Activated CD4-positive, alpha-beta T cell treated with anti-CD3 and anti-CD28 coated beads for 36 hours (primary cell): ENCODE data around the gene CYTIP. TPM values are rescaled to one million over a fixed set of nuclear protein-coding genes. Genes with fewer than 3 reads are reported as not detected.
A peak's percentile ranks its signal among the peaks of the same experiment; 100 is the strongest.

ENCODE experiments used
- ATAC-seq: fragments of 200-7000 bp; cut with Tn5 transposase; one replicate; pipeline ENCODE4 v1.10.0; 2021; ENCODE audit warnings: mild to moderate bottlenecking, moderate library complexity
- CTCF ChIA-PET: fragments of 350-600 bp; sonication (Branson Sonifier 250); formaldehyde crosslinking; loops from one replicate; lab custom pipeline; 2021; ENCODE audit warnings: antibody characterized with exemption; lab: Charles Lee
- POLR2A ChIA-PET: fragments of 350-600 bp; sonication (Branson Sonifier 250); formaldehyde crosslinking; loops from one replicate; lab custom pipeline; 2021; ENCODE audit warnings: antibody characterized with exemption, inconsistent platforms; lab: Charles Lee
- DNase-seq: peaks from one replicate; pipeline ENCODE4 v3.0.0-alpha.2; 2020
- H3K27ac Mint-ChIP-seq: one replicate; pipeline ENCODE4 v1.8.0; 2021; ENCODE audit warnings: mixed read lengths
- H3K27me3 Mint-ChIP-seq: one replicate; pipeline ENCODE4 v1.8.0; 2021; ENCODE audit warnings: mixed read lengths
- H3K36me3 Mint-ChIP-seq: one replicate; pipeline ENCODE4 v1.8.0; 2021; ENCODE audit warnings: low read depth, mixed read lengths
- H3K4me1 Mint-ChIP-seq: one replicate; pipeline ENCODE4 v1.8.0; 2021; ENCODE audit warnings: mixed read lengths
- H3K4me3 Mint-ChIP-seq: one replicate; pipeline ENCODE4 v1.8.0; 2021; ENCODE audit warnings: mild to moderate bottlenecking, moderate library complexity, mixed read lengths
- H3K9me3 Mint-ChIP-seq: one replicate; pipeline ENCODE4 v1.8.0; 2021; ENCODE audit warnings: low read depth, mixed read lengths
- intact Hi-C, 2 experiments: fragments of 100-400 bp; cut with DNase I in 1 of 2; cut with micrococcal nuclease in 1 of 2; formaldehyde crosslinking; loops; one replicate each; pipeline versions ENCODE4 v1.14.2 to v1.15.1; 2022 to 2024; cut with DNase I, micrococcal nuclease
- total RNA-seq, 2 experiments: library from RNA; stranded (reverse); gene quantifications; one replicate each; pipeline ENCODE4 v1.2.3, GENCODE V29; 2021

Gene CYTIP
- total RNA-seq: 100 to 1,000 TPM; 470 to 536 TPM

GRCh38 chr2:157443795-157444640 lies at the start of gene CYTIP:
Gene CYTIP, minus strand, starts transcription at chr2:157444089. Its CDS starts 69 bp downstream, at chr2:157444020.
- peak; percentile 82 for DNase-seq
- ChIA-PET CTCF (interaction anchor here (0.6 to 2.4 kb wide), 22 partner anchors 10 to 141 kb away, joined by 3 to 11 read pairs (median 4); no protein-coding TSS in a partner anchor), POLR2A (interaction anchor here (0.8 to 2.1 kb wide), 17 partner anchors 10 to 1110 kb away, joined by 3 to 22 read pairs (median 6); no protein-coding TSS in a partner anchor)
- Mint-ChIP-seq H3K9me3 (no peaks in the 10 kb centered on the region), H3K4me1 (peaks cover 40% of the 10 kb centered on the region), H3K27me3 (no peaks in the 10 kb centered on the region), H3K27ac (peak within 1 kb of the TSS; percentile 95), H3K4me3 (peak within 1 kb of the TSS; percentile 93), H3K36me3 (peaks cover 67% of the 10 kb centered on the region)
- intact Hi-C loops: loop anchor here (1.0 to 10.0 kb wide), 8 partner anchors 20 to 1109 kb away; partner anchors contain the start of genes ACVR1C (in 1 of the 2) and NR4A2 (in 1 of the 2)
- ATAC-seq: peak; percentile 44

DNA sequence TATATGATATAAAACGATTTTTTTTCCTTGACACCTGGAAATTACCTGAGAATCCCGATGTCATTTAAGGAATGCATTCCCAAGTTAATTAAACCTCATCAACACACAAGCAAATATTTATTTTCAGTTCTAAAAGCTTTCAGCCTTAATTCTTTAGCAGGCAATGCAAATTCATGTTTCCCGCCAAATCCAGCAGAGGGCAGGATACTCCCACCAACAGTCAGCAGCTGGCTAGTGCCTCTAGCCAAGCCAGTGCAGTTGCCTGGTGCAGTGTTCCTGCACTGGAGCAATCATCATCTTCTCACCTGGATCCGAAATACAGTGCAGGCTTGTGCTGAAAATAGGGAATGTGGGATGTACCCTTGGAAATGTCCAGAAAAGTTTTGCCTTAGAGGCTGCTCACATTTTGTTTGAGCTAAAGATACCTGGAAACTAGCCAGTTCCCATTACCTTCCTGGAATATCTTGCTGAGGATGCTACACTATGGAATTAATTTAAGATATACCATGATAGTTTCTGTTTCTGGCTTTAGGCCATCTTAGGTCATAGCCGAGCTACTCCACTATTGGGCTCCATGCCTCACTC lies 48.4 kb upstream of the CYTIP start:
- H3K27ac Mint-ChIP-seq: no peak overlapping the region
- peaks cover 68% of the 10 kb centered on the region for H3K4me1 Mint-ChIP-seq
- ChIA-PET CTCF (interaction anchor here (0.6 to 5.2 kb wide), 41 partner anchors 10 to 532 kb away, joined by 3 to 44 read pairs (median 4); partner anchors contain the start of gene ERMN), POLR2A (interaction anchor here (0.7 to 1.5 kb wide), 4 partner anchors 29 to 52 kb away, joined by 3 to 8 read pairs (median 3); no protein-coding TSS in a partner anchor)
- H3K9me3 Mint-ChIP-seq: no peaks in the 10 kb centered on the region
- H3K27me3 Mint-ChIP-seq: no peaks in the 10 kb centered on the region
- no peak overlapping the region for H3K4me3 Mint-ChIP-seq
- no peaks in the 10 kb centered on the region for H3K36me3 Mint-ChIP-seq
- ATAC-seq (peak; percentile 90), DNase-seq (peak; percentile 84)
- intact Hi-C loops: loop anchor here (1.0 to 10.0 kb wide), 11 partner anchors 105 to 1263 kb away; partner anchors contain the start of genes ACVR1C (in 2 of the 2), CCDC148 (in 1 of the 2), ERMN (in 1 of the 2) and PKP4 (in 1 of the 2)

- peaks cover under 1% of the 10 kb centered on the region for H3K36me3 Mint-ChIP-seq
- H3K4me3 Mint-ChIP-seq: no peak overlapping the region
- H3K27ac Mint-ChIP-seq: no peak overlapping the region
- H3K9me3 Mint-ChIP-seq: peaks cover 1% of the 10 kb centered on the region
- POLR2A ChIA-PET: no interaction called here
- peaks cover 87% of the 10 kb centered on the region for H3K4me1 Mint-ChIP-seq
- no peaks in the 10 kb centered on the region for H3K27me3 Mint-ChIP-seq
- intact Hi-C loops: loop anchor here (5.0 to 10.0 kb wide), 7 partner anchors 135 to 1265 kb away; partner anchors contain the start of genes ACVR1C (in 1 of the 2), CCDC148 (in 1 of the 2), ERMN (in 1 of the 2) and PKP4 (in 1 of the 2)
- ATAC-seq (no peak), DNase-seq (no peak)
- CTCF ChIA-PET: interaction anchor here (0.6 to 5.2 kb wide), 23 partner anchors 8 to 188 kb away, joined by 3 to 43 read pairs (median 4); partner anchors contain the start of gene CYTIP
These were observed 46.1 kb upstream of the CYTIP start for GRCh38 chr2:157489983-157490382.

GRCh38 chr2:157488877-157489276 lies 45.0 kb upstream of the CYTIP start:
- ChIA-PET POLR2A (no interaction called here), CTCF (interaction anchor here (0.6 to 5.2 kb wide), 19 partner anchors 9 to 1068 kb away, joined by 3 to 43 read pairs (median 5); partner anchors contain the start of gene ACVR1C)
- ATAC-seq: no peak
- peak overlapping the region; percentile 8 for H3K27ac Mint-ChIP-seq
- peaks cover 89% of the 10 kb centered on the region for H3K4me1 Mint-ChIP-seq
- H3K4me3 Mint-ChIP-seq: no peak overlapping the region
- peaks cover 5% of the 10 kb centered on the region for H3K36me3 Mint-ChIP-seq
- intact Hi-C loops: no loop called here
- no peak for DNase-seq
- peaks cover 2% of the 10 kb centered on the region for H3K9me3 Mint-ChIP-seq
- no peaks in the 10 kb centered on the region for H3K27me3 Mint-ChIP-seq

DNA sequence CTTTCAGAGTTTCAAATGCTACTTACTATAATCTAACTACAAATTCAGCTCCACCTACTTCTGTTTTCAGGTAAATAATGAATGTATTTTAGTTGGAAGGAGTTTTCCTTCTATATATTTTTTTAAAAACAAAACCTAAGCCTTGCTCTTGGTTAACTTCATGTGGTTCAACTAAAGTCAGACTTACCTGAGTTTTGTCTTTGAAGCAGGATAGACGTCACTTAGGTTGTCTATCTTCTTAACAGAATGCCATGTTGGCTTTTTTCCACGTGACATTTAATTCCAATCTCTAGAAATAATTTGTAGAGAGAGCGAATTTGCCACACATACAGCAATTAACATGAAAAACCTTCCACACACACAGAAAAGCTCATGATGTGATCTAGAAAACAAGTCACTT lies 43.9 kb upstream of the CYTIP start:
- no peak for DNase-seq
- Mint-ChIP-seq H3K27ac (peak overlapping the region; percentile 59), H3K36me3 (peaks cover 5% of the 10 kb centered on the region), H3K4me1 (peaks cover 84% of the 10 kb centered on the region), H3K4me3 (no peak overlapping the region), H3K27me3 (no peaks in the 10 kb centered on the region), H3K9me3 (peaks cover 2% of the 10 kb centered on the region)
- no peak for ATAC-seq
- intact Hi-C loops: no loop called here
- ChIA-PET POLR2A (interaction anchor here (1.0 to 1.3 kb wide), 3 partner anchors 10 to 67 kb away, joined by 3 to 5 read pairs (median 3); no protein-coding TSS in a partner anchor), CTCF (interaction anchor here (0.8 to 3.0 kb wide), 14 partner anchors 10 to 408 kb away, joined by 3 to 21 read pairs (median 6); partner anchors contain the start of gene ACVR1C)

GRCh38 chr2:157487271-157487610 lies 43.4 kb upstream of the CYTIP start:
- ChIA-PET POLR2A (interaction anchor here (1.0 to 1.3 kb wide), 3 partner anchors 10 to 66 kb away, joined by 3 to 5 read pairs (median 3); no protein-coding TSS in a partner anchor), CTCF (interaction anchor here (0.8 to 3.0 kb wide), 11 partner anchors 10 to 185 kb away, joined by 3 to 15 read pairs (median 6); partner anchors contain the start of gene ACVR1C)
- H3K27ac Mint-ChIP-seq: peak overlapping the region; percentile 81
- intact Hi-C loops: no loop called here
- DNase-seq: no peak
- H3K9me3 Mint-ChIP-seq: peaks cover 2% of the 10 kb centered on the region
- H3K36me3 Mint-ChIP-seq: peaks cover 9% of the 10 kb centered on the region
- H3K4me3 Mint-ChIP-seq: peak overlapping the region; percentile 55
- ATAC-seq: peak; percentile 27
- peaks cover 84% of the 10 kb centered on the region for H3K4me1 Mint-ChIP-seq
- H3K27me3 Mint-ChIP-seq: no peaks in the 10 kb centered on the region

DNA sequence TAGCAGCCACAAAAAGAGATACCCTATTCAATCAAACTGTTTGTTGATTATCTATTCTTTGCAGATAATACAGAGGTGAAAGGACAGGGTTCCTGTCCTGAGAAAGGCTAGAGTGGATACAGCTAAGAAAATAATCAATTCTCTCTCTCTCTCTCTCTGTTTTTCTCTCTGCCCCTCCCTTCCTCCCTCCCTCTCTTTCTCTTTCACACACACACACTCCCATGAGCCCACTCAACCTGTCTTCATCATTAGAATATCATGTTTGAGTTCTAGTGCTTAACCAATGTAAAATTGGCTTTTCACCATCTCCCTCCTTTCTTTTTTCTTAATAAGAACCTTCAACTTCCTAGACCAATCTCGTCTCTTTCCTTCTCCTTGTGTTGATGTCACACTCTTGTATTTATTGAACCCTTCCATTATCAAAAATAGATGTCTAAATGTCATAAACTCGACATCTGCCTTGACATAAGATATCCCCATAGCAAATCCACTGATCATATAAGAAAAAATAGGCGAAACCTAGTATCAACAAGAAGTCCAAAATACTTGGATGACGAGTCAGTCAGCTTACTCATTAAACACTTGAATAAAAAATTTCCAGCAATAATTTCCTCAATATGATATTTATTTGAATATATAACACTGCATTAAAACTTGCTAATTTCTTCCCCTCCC lies 42.8 kb upstream of the CYTIP start:
- no peak for DNase-seq
- CTCF ChIA-PET: interaction anchor here (0.8 to 3.0 kb wide), 9 partner anchors 9 to 185 kb away, joined by 3 to 15 read pairs (median 5); no protein-coding TSS in a partner anchor
- intact Hi-C loops: no loop called here
- ATAC-seq: peak; percentile 18
- Mint-ChIP-seq H3K4me1 (peaks cover 84% of the 10 kb centered on the region), H3K27me3 (no peaks in the 10 kb centered on the region), H3K27ac (peak overlapping the region; percentile 81), H3K4me3 (peak overlapping the region; percentile 55), H3K36me3 (peaks cover 9% of the 10 kb centered on the region), H3K9me3 (peaks cover 2% of the 10 kb centered on the region)
- POLR2A ChIA-PET: interaction anchor here (0.8 to 1.0 kb wide), 2 partner anchors 9 to 52 kb away, joined by 3 to 5 read pairs; no protein-coding TSS in a partner anchor

- Mint-ChIP-seq H3K4me1 (peaks cover 86% of the 10 kb centered on the region), H3K4me3 (peak overlapping the region; percentile 64), H3K9me3 (peaks cover 6% of the 10 kb centered on the region), H3K27me3 (no peaks in the 10 kb centered on the region), H3K36me3 (peaks cover 40% of the 10 kb centered on the region), H3K27ac (peak overlapping the region; percentile 95)
- POLR2A ChIA-PET: interaction anchor here (0.6 to 1.2 kb wide), 6 partner anchors 16 to 419 kb away, joined by 3 to 8 read pairs (median 4); partner anchors contain the start of gene CYTIP
- CTCF ChIA-PET: interaction anchor here (0.6 to 4.1 kb wide), 16 partner anchors 9 to 175 kb away, joined by 3 to 29 read pairs (median 4); no protein-coding TSS in a partner anchor
- DNase-seq: peak; percentile 81
- ATAC-seq: peak; percentile 71
- intact Hi-C loops: loop anchor here in 1 of 2 experiments (1.0 kb wide), 1 partner anchor 16 kb away; no protein-coding TSS in a partner anchor
These were observed 36.5 kb upstream of the CYTIP start for GRCh38 chr2:157480182-157480961.

- ChIA-PET POLR2A (no interaction called here), CTCF (interaction anchor here (0.6 to 3.6 kb wide), 14 partner anchors 9 to 178 kb away, joined by 3 to 18 read pairs (median 4); partner anchors contain the start of gene CYTIP)
- DNase-seq (no peak), ATAC-seq (no peak)
- Mint-ChIP-seq H3K4me1 (peaks cover 86% of the 10 kb centered on the region), H3K27ac (peak overlapping the region; percentile 95), H3K4me3 (peak overlapping the region; percentile 64), H3K9me3 (peaks cover 3% of the 10 kb centered on the region), H3K36me3 (peaks cover 35% of the 10 kb centered on the region), H3K27me3 (no peaks in the 10 kb centered on the region)
- intact Hi-C loops: loop anchor here (1.0 to 10.0 kb wide), 4 partner anchors 15 to 1145 kb away; partner anchors contain the start of gene NR4A2 (in 1 of the 2)
These were observed 35.5 kb upstream of the CYTIP start for GRCh38 chr2:157479081-157480027.
